Adrenal gland (tissue), 5 donors: Measurements from ENCODE around the gene TSPYL1.

Experiments used
- POLR2A ChIP-seq, 2 donors: fragments of 450-650 bp; IDR thresholded peaks; one replicate each; pipeline ENCODE4 v1.6.1; 2017; ENCODE audit warnings: antibody characterized with exemption in 2 of 2, mild to moderate bottlenecking in 2 of 2, moderate library complexity in 1 of 2
- TF ChIP-seq, protein P1 (sequence below), 6 experiments: fragments of 450-650 bp in 4 of 6; fragments of 200-600 bp in 2 of 6; sonication (generic) in 1 of 6; IDR thresholded peaks; 1 replicate in 5 of 6; 2 replicates in 1 of 6; pipeline versions ENCODE4 v1.5.1 to v1.8.0; 2016 to 2021; ENCODE audit warnings: antibody characterized with exemption in 6 of 6, mild to moderate bottlenecking in 2 of 6, moderate library complexity in 1 of 6
- donor health status: DM: no; HTN: no; CAD: no.

DNA sequence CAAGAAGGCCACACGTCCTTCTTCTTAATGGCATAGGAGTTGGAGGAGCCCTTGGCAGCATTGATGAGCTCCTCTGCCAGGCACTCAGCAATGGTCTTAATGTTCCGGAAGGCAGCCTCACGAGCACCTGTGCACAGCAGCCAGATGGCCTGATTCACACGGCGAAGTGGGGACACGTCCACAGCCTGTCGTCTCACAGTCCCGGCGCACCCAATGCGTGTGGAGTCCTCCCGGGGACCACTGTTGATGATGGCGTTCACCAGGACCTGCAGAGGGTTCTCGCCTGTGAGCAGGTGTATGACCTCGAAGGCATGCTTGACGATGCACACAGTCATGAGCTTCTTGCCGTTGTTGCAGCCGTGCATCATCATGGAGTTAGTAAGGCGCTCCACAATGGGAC is 21.2 kb downstream of the TSPYL1 start:
- TF ChIP-seq, protein P1, sequence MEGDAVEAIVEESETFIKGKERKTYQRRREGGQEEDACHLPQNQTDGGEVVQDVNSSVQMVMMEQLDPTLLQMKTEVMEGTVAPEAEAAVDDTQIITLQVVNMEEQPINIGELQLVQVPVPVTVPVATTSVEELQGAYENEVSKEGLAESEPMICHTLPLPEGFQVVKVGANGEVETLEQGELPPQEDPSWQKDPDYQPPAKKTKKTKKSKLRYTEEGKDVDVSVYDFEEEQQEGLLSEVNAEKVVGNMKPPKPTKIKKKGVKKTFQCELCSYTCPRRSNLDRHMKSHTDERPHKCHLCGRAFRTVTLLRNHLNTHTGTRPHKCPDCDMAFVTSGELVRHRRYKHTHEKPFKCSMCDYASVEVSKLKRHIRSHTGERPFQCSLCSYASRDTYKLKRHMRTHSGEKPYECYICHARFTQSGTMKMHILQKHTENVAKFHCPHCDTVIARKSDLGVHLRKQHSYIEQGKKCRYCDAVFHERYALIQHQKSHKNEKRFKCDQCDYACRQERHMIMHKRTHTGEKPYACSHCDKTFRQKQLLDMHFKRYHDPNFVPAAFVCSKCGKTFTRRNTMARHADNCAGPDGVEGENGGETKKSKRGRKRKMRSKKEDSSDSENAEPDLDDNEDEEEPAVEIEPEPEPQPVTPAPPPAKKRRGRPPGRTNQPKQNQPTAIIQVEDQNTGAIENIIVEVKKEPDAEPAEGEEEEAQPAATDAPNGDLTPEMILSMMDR (IDR thresholded peaks at IDR 0.05): no peak
- no peak for TF ChIP-seq POLR2A (IDR thresholded peaks at IDR 0.05)
